Body of pancreas (tissue), 4 donors: ENCODE measurements around the gene MROH7. TPM values are rescaled to one million over a fixed set of nuclear protein-coding genes. Genes with fewer than 3 reads are reported as not detected.

Experiments
- ATAC-seq: fragments of 150-250 bp; one replicate; pipeline ENCODE4 v1.9.1; 2016
- DNase-seq, 4 donors: peaks; one replicate each; pipeline ENCODE4 v3.0.0-alpha.2; 2019
- H3K27ac ChIP-seq, 4 donors: fragments of 200-600 bp; sonication (generic); 1 replicate in 3 of 4; 2 replicates in 1 of 4; pipeline versions ENCODE4 v1.5.1 to v1.6.1; 2016 to 2019; ENCODE audit warnings: mild to moderate bottlenecking in 1 of 4, mixed read lengths in 1 of 4, moderate library complexity in 1 of 4
- H3K27me3 ChIP-seq, 2 donors: fragments of 200-600 bp; sonication (generic); one replicate each; pipeline ENCODE4 v1.6.0; 2016; ENCODE audit warnings: mild to moderate bottlenecking in 1 of 2
- H3K36me3 ChIP-seq, 2 donors: fragments of 200-600 bp; sonication (generic); replicated peaks in 1 of 2; 2 replicates each; pipeline ENCODE4 v1.5.1; 2016; ENCODE audit warnings: low read depth in 2 of 2; ENCODE audit not compliant: insufficient read depth in 1 of 2
- H3K4me1 ChIP-seq: fragments of 200-600 bp; sonication (generic); one replicate; pipeline ENCODE4 v1.6.0; 2016
- H3K4me3 ChIP-seq, 2 donors: fragments of 200-600 bp; sonication (generic); 1 replicate in 1 of 2; 2 replicates in 1 of 2; pipeline ENCODE4 v1.5.1; 2016 to 2019
- H3K9me3 ChIP-seq, 3 donors: fragments of 200-600 bp; sonication (generic); 1 replicate in 2 of 3; 2 replicates in 1 of 3; pipeline ENCODE4 v1.5.1; 2016
- POLR2A ChIP-seq, 3 donors: fragments of 450-650 bp; IDR thresholded peaks; one replicate each; pipeline ENCODE4 v1.6.1; 2016; ENCODE audit warnings: antibody characterized with exemption in 3 of 3, mild to moderate bottlenecking in 2 of 3
- WGBS, 2 donors: methylation state at CpG; one replicate each; pipeline ENCODE4 v1.1.5; 2017; 5-methylcytosine and 5-hydroxymethylcytosine counted together
- intact Hi-C: fragments of 100-400 bp; cut with DNase I; formaldehyde crosslinking; loops from one replicate; pipeline ENCODE4 v1.15.1; 2023
- total RNA-seq, 2 donors: library from RNA; depleted of rRNA; stranded (reverse); fragments of >200 nt; gene quantifications; one replicate each; pipeline ENCODE4 v1.1.0, GENCODE V29; 2016
- TF ChIP-seq, protein P1 (sequence below), 7 experiments: fragments of 450-650 bp in 4 of 7; fragments of 200-600 bp in 3 of 7; sonication (generic) in 3 of 7; IDR thresholded peaks; one replicate each; pipeline ENCODE4 v1.5.1; 2016 to 2019; ENCODE audit warnings: antibody characterized with exemption in 7 of 7

The MROH7 gene
- total RNA-seq, 2 donors from 2014 or later = 0.66 to 2.6 TPM

DNA sequence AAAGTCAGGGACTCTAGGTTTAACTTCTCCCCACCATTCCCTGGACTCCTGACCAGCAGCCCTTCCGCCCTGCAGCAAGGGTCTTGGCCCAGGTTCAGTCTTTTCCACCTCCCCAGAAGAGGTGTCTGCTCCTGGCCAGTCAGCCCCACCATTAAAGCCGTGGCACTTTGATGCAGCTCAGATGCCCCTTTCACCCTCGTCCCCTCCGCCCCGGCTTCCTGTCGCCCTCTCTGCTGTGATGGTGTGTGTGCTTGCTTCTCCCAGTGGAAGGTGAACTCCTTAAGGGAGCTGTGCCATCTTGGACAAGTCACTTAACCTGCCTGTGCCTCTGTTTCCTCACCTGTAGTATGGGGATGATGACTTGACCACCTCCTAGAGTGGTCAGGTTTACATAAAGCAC is 56.3 kb downstream of the MROH7 start:
- intact Hi-C loops = no loop called here
- H3K36me3 ChIP-seq = no peaks in the 10 kb centered on the region
- H3K27me3 ChIP-seq = no peaks in the 10 kb centered on the region
- no peaks in the 10 kb centered on the region for H3K9me3 ChIP-seq
- no peak overlapping the region for H3K27ac ChIP-seq
- no peaks in the 10 kb centered on the region for H3K4me1 ChIP-seq
- 77 to 80% methylated on average over 6 of the region's 6 CpGs for WGBS, 2 donors
- TF ChIP-seq, protein P1, sequence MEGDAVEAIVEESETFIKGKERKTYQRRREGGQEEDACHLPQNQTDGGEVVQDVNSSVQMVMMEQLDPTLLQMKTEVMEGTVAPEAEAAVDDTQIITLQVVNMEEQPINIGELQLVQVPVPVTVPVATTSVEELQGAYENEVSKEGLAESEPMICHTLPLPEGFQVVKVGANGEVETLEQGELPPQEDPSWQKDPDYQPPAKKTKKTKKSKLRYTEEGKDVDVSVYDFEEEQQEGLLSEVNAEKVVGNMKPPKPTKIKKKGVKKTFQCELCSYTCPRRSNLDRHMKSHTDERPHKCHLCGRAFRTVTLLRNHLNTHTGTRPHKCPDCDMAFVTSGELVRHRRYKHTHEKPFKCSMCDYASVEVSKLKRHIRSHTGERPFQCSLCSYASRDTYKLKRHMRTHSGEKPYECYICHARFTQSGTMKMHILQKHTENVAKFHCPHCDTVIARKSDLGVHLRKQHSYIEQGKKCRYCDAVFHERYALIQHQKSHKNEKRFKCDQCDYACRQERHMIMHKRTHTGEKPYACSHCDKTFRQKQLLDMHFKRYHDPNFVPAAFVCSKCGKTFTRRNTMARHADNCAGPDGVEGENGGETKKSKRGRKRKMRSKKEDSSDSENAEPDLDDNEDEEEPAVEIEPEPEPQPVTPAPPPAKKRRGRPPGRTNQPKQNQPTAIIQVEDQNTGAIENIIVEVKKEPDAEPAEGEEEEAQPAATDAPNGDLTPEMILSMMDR (IDR thresholded peaks at IDR 0.05) = no peak
- no peak for TF ChIP-seq POLR2A (IDR thresholded peaks at IDR 0.05)
- ATAC-seq = no peak
- no peak overlapping the region for H3K4me3 ChIP-seq
- no peak for DNase-seq

GRCh38 chr1:54698346-54698745 is 56.8 kb downstream of the MROH7 start:
- H3K36me3 ChIP-seq = no peaks in the 10 kb centered on the region
- ATAC-seq (no peak), DNase-seq (no peak)
- H3K4me3 ChIP-seq = no peak overlapping the region
- H3K9me3 ChIP-seq = no peaks in the 10 kb centered on the region
- no peaks in the 10 kb centered on the region for H3K27me3 ChIP-seq
- intact Hi-C loops = no loop called here
- WGBS, 2 donors = 55 to 58% methylated on average over 8 of the region's 8 CpGs
- H3K27ac ChIP-seq = no peak overlapping the region
- H3K4me1 ChIP-seq = no peaks in the 10 kb centered on the region
- TF ChIP-seq, protein P1 (IDR thresholded peaks at IDR 0.05) = no peak
- TF ChIP-seq POLR2A (IDR thresholded peaks at IDR 0.05) = no peak

DNA sequence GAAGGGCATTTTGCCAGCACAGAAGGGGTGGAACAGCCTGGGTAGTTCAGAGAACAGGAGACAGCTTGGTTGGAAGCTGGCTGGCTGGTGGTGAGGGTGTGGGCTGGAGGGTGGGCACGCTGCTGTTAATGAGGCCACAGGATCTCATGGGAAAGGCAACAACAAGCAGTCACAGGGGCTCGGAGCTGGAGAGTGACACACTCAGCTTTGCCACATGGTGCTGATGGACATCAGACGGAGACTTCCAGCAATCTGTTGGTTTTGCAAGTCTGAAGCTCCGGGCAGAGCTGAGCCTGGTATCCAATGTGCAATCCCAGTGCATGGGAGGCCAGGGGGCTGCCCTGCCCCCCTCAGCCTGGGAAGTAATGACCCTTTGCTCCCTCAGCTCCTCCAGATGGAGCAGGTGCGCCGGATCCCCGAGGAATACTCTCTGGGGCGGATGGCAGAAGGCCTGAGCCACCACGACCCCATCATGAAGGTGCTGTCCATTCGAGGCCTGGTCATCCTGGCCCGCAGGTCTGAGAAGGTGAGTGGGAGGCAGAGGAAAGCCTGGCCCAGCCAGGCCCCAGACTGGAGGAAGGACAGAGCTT is 58.4 kb downstream of the MROH7 start:
- no peaks in the 10 kb centered on the region for H3K36me3 ChIP-seq
- H3K27me3 ChIP-seq = no peaks in the 10 kb centered on the region
- intact Hi-C loops = no loop called here
- no peak for TF ChIP-seq POLR2A (IDR thresholded peaks at IDR 0.05)
- TF ChIP-seq, protein P1 (IDR thresholded peaks at IDR 0.05) = no peak
- H3K4me3 ChIP-seq = no peak overlapping the region
- ATAC-seq (no peak), DNase-seq (no peak)
- no peaks in the 10 kb centered on the region for H3K4me1 ChIP-seq
- H3K9me3 ChIP-seq = no peaks in the 10 kb centered on the region
- H3K27ac ChIP-seq = no peak overlapping the region
- WGBS, 2 donors = 80 to 81% methylated on average over 6 to 11 of the region's 11 CpGs

DNA sequence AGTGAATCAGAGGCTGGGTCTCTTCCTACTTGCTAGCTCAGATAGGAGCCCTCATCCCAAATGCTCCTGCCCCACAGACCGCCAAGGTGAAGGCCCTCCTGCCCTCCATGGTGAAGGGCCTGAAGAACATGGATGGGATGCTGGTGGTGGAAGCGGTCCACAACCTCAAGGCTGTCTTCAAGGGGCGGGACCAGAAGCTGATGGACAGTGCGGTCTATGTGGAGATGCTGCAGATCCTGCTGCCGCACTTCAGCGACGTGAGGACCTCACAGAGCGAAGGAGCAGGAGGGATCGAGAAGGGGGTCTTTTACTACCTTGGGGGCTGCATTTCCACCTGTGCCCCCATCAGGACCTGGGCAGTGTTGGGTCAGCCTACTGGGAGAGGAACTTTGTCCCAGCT is 59.5 kb downstream of the MROH7 start:
- no peak for DNase-seq
- Histone ChIP-seq H3K27me3 (no peaks in the 10 kb centered on the region), H3K4me3 (no peak overlapping the region), H3K9me3 (no peaks in the 10 kb centered on the region), H3K27ac (no peak overlapping the region), H3K36me3 (no peaks in the 10 kb centered on the region), H3K4me1 (no peaks in the 10 kb centered on the region)
- 80 to 90% methylated on average over 8 to 9 of the region's 9 CpGs for WGBS, 2 donors
- no peak for ATAC-seq
- TF ChIP-seq POLR2A (IDR thresholded peaks at IDR 0.05) = no peak
- TF ChIP-seq, protein P1 (IDR thresholded peaks at IDR 0.05) = no peak
- intact Hi-C loops = no loop called here

DNA sequence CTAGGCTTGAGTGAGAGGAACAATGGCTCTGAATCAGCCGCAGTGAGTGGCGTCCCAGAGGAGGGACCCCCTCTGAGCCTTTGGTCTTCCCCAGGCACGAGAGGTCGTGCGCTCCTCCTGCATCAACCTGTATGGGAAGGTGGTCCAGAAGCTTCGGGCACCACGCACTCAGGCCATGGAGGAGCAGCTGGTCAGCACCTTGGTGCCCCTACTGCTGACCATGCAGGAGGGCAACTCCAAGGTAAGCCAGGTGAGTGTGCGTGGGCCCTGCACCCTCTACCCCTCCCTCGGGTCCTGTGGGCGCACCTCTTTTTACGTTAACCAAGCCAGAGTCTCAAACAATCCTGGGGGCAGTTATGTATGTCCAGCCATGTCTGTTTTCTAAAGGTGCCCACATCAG is 60.4 kb downstream of the MROH7 start:
- DNase-seq = no peak
- no peaks in the 10 kb centered on the region for H3K27me3 ChIP-seq
- no peak for ATAC-seq
- intact Hi-C loops = no loop called here
- no peaks in the 10 kb centered on the region for H3K4me1 ChIP-seq
- no peak overlapping the region for H3K4me3 ChIP-seq
- H3K36me3 ChIP-seq = no peaks in the 10 kb centered on the region
- 69 to 71% methylated on average over 1 to 11 of the region's 11 CpGs for WGBS, 2 donors
- H3K27ac ChIP-seq = no peak overlapping the region
- TF ChIP-seq POLR2A (IDR thresholded peaks at IDR 0.05) = no peak
- TF ChIP-seq, protein P1 (IDR thresholded peaks at IDR 0.05) = no peak
- H3K9me3 ChIP-seq = no peaks in the 10 kb centered on the region
